Testis (tissue), 3 donors: ENCODE results near the gene CTBS. TPM values are rescaled to one million over a fixed set of nuclear protein-coding genes. Genes with fewer than 3 reads are reported as not detected.

ENCODE experiments used
- DNase-seq: peaks from one replicate; pipeline ENCODE4 v3.0.0-alpha.2; 2019
- H3K27ac ChIP-seq, 2 donors: fragments of 200-600 bp; sonication (generic); one replicate each; pipeline ENCODE4 v1.5.1; 2019
- H3K27me3 ChIP-seq: fragments of 200-600 bp; sonication (generic); one replicate; pipeline ENCODE4 v1.5.1; 2019
- H3K36me3 ChIP-seq: fragments of 200-600 bp; sonication (generic); one replicate; pipeline ENCODE4 v1.5.1; 2017; ENCODE audit warnings: low read depth; ENCODE audit errors: missing control alignments
- H3K4me1 ChIP-seq: fragments of 200-600 bp; sonication (generic); one replicate; pipeline ENCODE4 v1.5.1; 2019
- H3K4me3 ChIP-seq, 2 donors: fragments of 200-600 bp; sonication (generic); one replicate each; pipeline ENCODE4 v1.5.1; 2017 to 2019
- H3K9me3 ChIP-seq: fragments of 200-600 bp; sonication (generic); one replicate; pipeline ENCODE4 v1.5.1; 2017
- CTCF ChIP-seq, 3 experiments: fragments of 450-650 bp in 2 of 3; fragments of 200-600 bp in 1 of 3; sonication (generic) in 1 of 3; IDR thresholded peaks; one replicate each; pipeline ENCODE4 v1.5.1; 2016 to 2019; ENCODE audit warnings: antibody characterized with exemption in 3 of 3, mild to moderate bottlenecking in 2 of 3, moderate library complexity in 1 of 3
- POLR2A ChIP-seq: fragments of 450-650 bp; IDR thresholded peaks from one replicate; pipeline ENCODE4 v1.6.1; 2017; ENCODE audit warnings: antibody characterized with exemption, mild to moderate bottlenecking, moderate library complexity
- WGBS, 2 donors: methylation state at CpG; one replicate each; pipeline ENCODE4 v1.1.5; 2018; 5-methylcytosine and 5-hydroxymethylcytosine counted together
- intact Hi-C: fragments of 100-400 bp; cut with DNase I; formaldehyde crosslinking; loops from one replicate; pipeline ENCODE4 v1.15.1; 2023; ENCODE audit warnings: low total_unique reads
- polyA plus RNA-seq: library from polyadenylated mRNA; stranded (reverse); fragments of 350-450 nt; fragmentation: Illumina TruSeq; extraction: RNeasy Lipid Tissue Mini Kit (QIAGEN cat#74804); gene quantifications from one replicate; pipeline ENCODE4 v1.2.3, GENCODE V29; 2014; ENCODE audit warnings: low read depth, low replicate concordance; ENCODE audit not compliant: insufficient read depth
- total RNA-seq, 2 donors: library from RNA; depleted of rRNA; stranded (reverse); fragments of >200 nt; gene quantifications; one replicate each; pipeline ENCODE4 v1.2.3, GENCODE V29; 2016

Gene CTBS
- total and polyA plus RNA-seq, 3 donors from 2014 or later, result 9.9 to 17.8 (median 12.9) TPM

- no peak for DNase-seq
- H3K9me3 ChIP-seq, result no peaks in the 10 kb centered on the region
These were observed 36.9 kb upstream of the CTBS start for GRCh38 chr1:84611091-84611490.

GRCh38 chr1:84606977-84607376, 32.7 kb upstream of the CTBS start:
- intact Hi-C loops, result no loop called here
- Histone ChIP-seq H3K36me3 (no peaks in the 10 kb centered on the region), H3K27ac (no peak overlapping the region), H3K27me3 (no peaks in the 10 kb centered on the region), H3K9me3 (no peaks in the 10 kb centered on the region), H3K4me1 (peaks cover 8% of the 10 kb centered on the region), H3K4me3 (no peak overlapping the region)
- TF ChIP-seq CTCF (IDR thresholded peaks at IDR 0.05) (no peak), POLR2A (no peak)
- DNase-seq, result no peak
- WGBS, 2 donors, result 81 to 84% methylated on average over 5 of the region's 5 CpGs

More at GRCh38 chr1:84611091-84611490, 36.9 kb upstream of the CTBS start:
- H3K4me3 ChIP-seq, result no peak overlapping the region
- TF ChIP-seq POLR2A (no peak), CTCF (IDR thresholded peaks at IDR 0.05) (no peak)
- no peaks in the 10 kb centered on the region for H3K27me3 ChIP-seq
- no peaks in the 10 kb centered on the region for H3K36me3 ChIP-seq
- H3K4me1 ChIP-seq, result no peaks in the 10 kb centered on the region
- intact Hi-C loops, result no loop called here
- peak overlapping the region in 1 of 2 donors; percentile 14 for H3K27ac ChIP-seq
- WGBS, 2 donors, result 0% methylated on average over 1 of the region's 1 CpG

- H3K4me1 ChIP-seq, result peaks cover 8% of the 10 kb centered on the region
- intact Hi-C loops, result no loop called here
- 78 to 100% methylated on average over 1 of the region's 1 CpG for WGBS, 2 donors
- no peak overlapping the region for H3K27ac ChIP-seq
- no peaks in the 10 kb centered on the region for H3K36me3 ChIP-seq
- H3K4me3 ChIP-seq, result no peak overlapping the region
- TF ChIP-seq POLR2A (no peak), CTCF (IDR thresholded peaks at IDR 0.05) (no peak)
- DNase-seq, result no peak
- H3K9me3 ChIP-seq, result no peaks in the 10 kb centered on the region
- H3K27me3 ChIP-seq, result no peaks in the 10 kb centered on the region
These were observed 30.9 kb upstream of the CTBS start for GRCh38 chr1:84605157-84605556.

- no peak for DNase-seq
- WGBS, 2 donors, result 53 to 57% methylated on average over 15 of the region's 15 CpGs
- Histone ChIP-seq H3K4me3 (peak overlapping the region in 1 of 2 donors; percentile 16), H3K27ac (peak overlapping the region; percentile 67 to 87), H3K4me1 (peaks cover 9% of the 10 kb centered on the region), H3K27me3 (no peaks in the 10 kb centered on the region), H3K36me3 (no peaks in the 10 kb centered on the region), H3K9me3 (no peaks in the 10 kb centered on the region)
- TF ChIP-seq POLR2A, result no peak
- peak in 2 of 3 experiments; percentile 33 to 49 for TF ChIP-seq CTCF (IDR thresholded peaks at IDR 0.05)
- intact Hi-C loops, result no loop called here
These were observed 29.9 kb upstream of the CTBS start for GRCh38 chr1:84603941-84604830.
